Activated T-helper 2 cell treated with anti-CD3 and anti-CD28 coated beads, Interferon-gamma antibody, Interleukin-2, Interleukin-4, amounts not matched to agents 10 μg/mL and 5 μg/mL and 100 μg/mL, durations not matched to agents 14 hours and 24 hours and 36 hours (primary cell): ENCODE measurements around the gene BTBD3. TPM values are rescaled to one million over a fixed set of nuclear protein-coding genes. Genes with fewer than 3 reads are reported as not detected.

Source experiments
- DNase-seq: peaks from one replicate; pipeline ENCODE4 v3.0.0; 2021; ENCODE audit warnings: low spot score
- H3K27ac Mint-ChIP-seq: one replicate; pipeline ENCODE4 v1.8.0; 2021; ENCODE audit warnings: mixed read lengths
- H3K27me3 Mint-ChIP-seq: one replicate; pipeline ENCODE4 v1.8.0; 2021; ENCODE audit warnings: low read depth, mixed read lengths
- H3K36me3 Mint-ChIP-seq: one replicate; pipeline ENCODE4 v1.8.0; 2021; ENCODE audit warnings: low read depth, mixed read lengths
- H3K4me1 Mint-ChIP-seq: one replicate; pipeline ENCODE4 v1.8.0; 2021; ENCODE audit warnings: low read depth, mixed read lengths
- H3K4me3 Mint-ChIP-seq: one replicate; pipeline ENCODE4 v1.8.0; 2021; ENCODE audit warnings: low read depth, mild to moderate bottlenecking, moderate library complexity, mixed read lengths
- H3K9me3 Mint-ChIP-seq: one replicate; pipeline ENCODE4 v1.8.0; 2021; ENCODE audit warnings: mixed read lengths
- intact Hi-C: fragments of 100-400 bp; cut with micrococcal nuclease; formaldehyde crosslinking; loops from one replicate; pipeline ENCODE4 v1.15.1; 2023
- total RNA-seq: library from RNA; stranded (reverse); gene quantifications from 2 replicates; pipeline ENCODE4 v1.2.3, GENCODE V29; 2022

Gene BTBD3
- total RNA-seq, 1 donor from 2014 or later: 13.2 TPM

GRCh38 chr20:11952639-11953038, 34.9 kb downstream of the BTBD3 start:
- no peaks in the 10 kb centered on the region for H3K36me3 Mint-ChIP-seq
- no peak for DNase-seq
- no peaks in the 10 kb centered on the region for H3K4me1 Mint-ChIP-seq
- H3K4me3 Mint-ChIP-seq: no peak overlapping the region
- H3K9me3 Mint-ChIP-seq: peaks cover 5% of the 10 kb centered on the region
- H3K27ac Mint-ChIP-seq: no peak overlapping the region
- H3K27me3 Mint-ChIP-seq: no peaks in the 10 kb centered on the region
- intact Hi-C loops: no loop called here

GRCh38 chr20:11957911-11958310, 40.2 kb downstream of the BTBD3 start:
- no peaks in the 10 kb centered on the region for H3K4me1 Mint-ChIP-seq
- no peaks in the 10 kb centered on the region for H3K36me3 Mint-ChIP-seq
- intact Hi-C loops: no loop called here
- H3K9me3 Mint-ChIP-seq: peaks cover 5% of the 10 kb centered on the region
- DNase-seq: no peak
- H3K27ac Mint-ChIP-seq: no peak overlapping the region
- H3K4me3 Mint-ChIP-seq: no peak overlapping the region
- H3K27me3 Mint-ChIP-seq: no peaks in the 10 kb centered on the region

DNA sequence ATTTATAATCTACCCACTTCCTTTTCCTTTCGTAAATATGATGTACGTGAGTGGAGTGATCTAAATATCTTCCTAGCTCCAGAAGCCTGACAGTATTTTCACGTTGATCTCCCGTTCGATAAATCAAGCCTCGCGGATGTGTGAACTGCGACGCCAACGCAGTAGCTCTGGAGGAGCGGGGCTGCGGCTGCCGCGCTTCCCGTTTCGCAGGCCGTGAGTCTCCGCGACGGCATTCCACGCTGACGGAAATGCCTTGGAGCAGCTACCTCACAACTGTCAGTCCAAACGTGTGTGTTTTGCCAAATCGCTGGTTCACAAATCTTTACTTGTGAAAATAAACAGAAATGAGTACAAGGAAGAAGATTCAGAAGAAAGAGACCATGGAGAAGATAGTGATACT, 41.2 kb downstream of the BTBD3 start:
- intact Hi-C loops: no loop called here
- Mint-ChIP-seq H3K27me3 (no peaks in the 10 kb centered on the region), H3K9me3 (peaks cover 5% of the 10 kb centered on the region), H3K4me3 (no peak overlapping the region), H3K36me3 (no peaks in the 10 kb centered on the region), H3K4me1 (no peaks in the 10 kb centered on the region), H3K27ac (no peak overlapping the region)
- no peak for DNase-seq

GRCh38 chr20:11965602-11966001, 47.9 kb downstream of the BTBD3 start:
- intact Hi-C loops: no loop called here
- Mint-ChIP-seq H3K27ac (no peak overlapping the region), H3K4me1 (no peaks in the 10 kb centered on the region), H3K4me3 (no peak overlapping the region), H3K9me3 (no peaks in the 10 kb centered on the region), H3K27me3 (no peaks in the 10 kb centered on the region), H3K36me3 (no peaks in the 10 kb centered on the region)
- DNase-seq: no peak

GRCh38 chr20:11966186-11966585, 48.5 kb downstream of the BTBD3 start:
- H3K9me3 Mint-ChIP-seq: no peaks in the 10 kb centered on the region
- H3K27me3 Mint-ChIP-seq: no peaks in the 10 kb centered on the region
- no peak overlapping the region for H3K4me3 Mint-ChIP-seq
- no peak for DNase-seq
- H3K27ac Mint-ChIP-seq: no peak overlapping the region
- H3K36me3 Mint-ChIP-seq: no peaks in the 10 kb centered on the region
- H3K4me1 Mint-ChIP-seq: no peaks in the 10 kb centered on the region
- intact Hi-C loops: no loop called here

GRCh38 chr20:11970243-11970836, 52.6 kb downstream of the BTBD3 start:
- Mint-ChIP-seq H3K9me3 (no peaks in the 10 kb centered on the region), H3K4me1 (no peaks in the 10 kb centered on the region), H3K27ac (no peak overlapping the region), H3K27me3 (no peaks in the 10 kb centered on the region), H3K36me3 (no peaks in the 10 kb centered on the region), H3K4me3 (no peak overlapping the region)
- no peak for DNase-seq
- intact Hi-C loops: no loop called here

GRCh38 chr20:11972478-11972877, 54.8 kb downstream of the BTBD3 start:
- H3K36me3 Mint-ChIP-seq: no peaks in the 10 kb centered on the region
- no peak overlapping the region for H3K4me3 Mint-ChIP-seq
- H3K27me3 Mint-ChIP-seq: no peaks in the 10 kb centered on the region
- H3K27ac Mint-ChIP-seq: no peak overlapping the region
- H3K9me3 Mint-ChIP-seq: no peaks in the 10 kb centered on the region
- intact Hi-C loops: no loop called here
- DNase-seq: no peak
- no peaks in the 10 kb centered on the region for H3K4me1 Mint-ChIP-seq
